HG03432 (cell line): ENCODE measurements around the gene PCYOX1L.
"Not testable (repeated sequence)": the region's sequence is repeated elsewhere in the genome, so short reads cannot be mapped to it uniquely, and the experiment has no call there.

Experiments used
- ATAC-seq: cut with Tn5 transposase; IDR thresholded peaks from one replicate; pipeline ENCODE4 v1.9.1; 2021; ENCODE audit warnings: mild to moderate bottlenecking, moderate library complexity; ENCODE audit not compliant: unreplicated experiment

Gene PCYOX1L

GRCh38 chr5:149382517-149383220, 24.8 kb downstream of the PCYOX1L start:
- no peak for ATAC-seq

- no peak for ATAC-seq
Measured at GRCh38 chr5:149383399-149383798, 25.6 kb downstream of the PCYOX1L start.

DNA sequence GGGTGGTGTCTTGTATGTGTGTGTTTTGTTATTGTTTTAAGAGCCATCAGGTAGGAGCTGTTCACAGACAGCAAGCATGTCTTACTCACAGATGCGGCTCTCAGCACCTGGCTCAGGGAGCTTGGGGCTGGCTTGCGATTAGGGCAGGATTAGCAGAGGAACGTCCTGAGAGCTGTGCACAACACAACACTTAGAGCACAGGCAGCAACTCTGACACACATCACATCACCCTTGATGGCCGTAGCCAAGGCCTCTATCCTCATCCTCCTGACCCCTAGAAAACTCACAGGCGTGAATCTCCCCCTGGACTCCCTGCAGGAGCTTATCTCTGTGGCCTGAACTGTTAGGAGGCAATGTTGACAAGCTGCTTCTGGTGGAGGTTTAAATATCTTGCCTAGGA, 28.3 kb downstream of the PCYOX1L start:
- no peak for ATAC-seq

GRCh38 chr5:149387081-149387631, 29.3 kb downstream of the PCYOX1L start:
- no peak for ATAC-seq

GRCh38 chr5:149387982-149388381, 30.1 kb downstream of the PCYOX1L start:
- ATAC-seq = no peak

DNA sequence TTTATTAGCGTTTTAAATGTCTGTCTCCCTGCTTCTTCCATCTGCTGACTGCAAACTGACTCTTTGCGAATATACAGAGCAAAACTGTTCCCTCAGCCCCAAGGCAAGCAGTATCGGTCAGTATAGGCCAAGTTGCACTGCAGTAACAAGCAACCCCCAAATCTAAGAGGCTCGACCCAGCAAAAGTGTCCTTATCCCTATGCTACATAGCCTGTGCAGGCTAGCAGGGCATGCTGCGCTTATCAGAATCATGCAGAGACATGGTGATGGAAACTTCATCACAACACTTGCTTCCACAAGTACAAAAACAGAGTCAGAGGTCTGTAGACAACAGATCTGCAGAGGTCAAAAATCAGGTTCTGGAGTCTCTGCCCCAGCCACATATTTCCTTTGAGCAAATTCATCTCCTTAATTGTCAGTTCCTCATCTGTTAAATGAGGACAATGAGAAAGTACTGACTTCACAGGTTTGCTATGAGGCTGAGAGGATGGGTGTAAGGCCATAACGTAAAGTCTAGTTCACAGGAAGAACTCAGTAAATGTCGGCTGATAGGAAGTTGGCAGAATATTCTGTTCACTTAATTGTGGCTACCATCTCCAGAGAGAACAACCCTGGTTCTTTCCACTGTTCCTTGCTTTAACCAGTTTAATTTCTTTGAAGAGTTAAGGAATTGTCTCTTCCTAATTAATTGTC, 30.8 kb downstream of the PCYOX1L start:
- no peak for ATAC-seq

DNA sequence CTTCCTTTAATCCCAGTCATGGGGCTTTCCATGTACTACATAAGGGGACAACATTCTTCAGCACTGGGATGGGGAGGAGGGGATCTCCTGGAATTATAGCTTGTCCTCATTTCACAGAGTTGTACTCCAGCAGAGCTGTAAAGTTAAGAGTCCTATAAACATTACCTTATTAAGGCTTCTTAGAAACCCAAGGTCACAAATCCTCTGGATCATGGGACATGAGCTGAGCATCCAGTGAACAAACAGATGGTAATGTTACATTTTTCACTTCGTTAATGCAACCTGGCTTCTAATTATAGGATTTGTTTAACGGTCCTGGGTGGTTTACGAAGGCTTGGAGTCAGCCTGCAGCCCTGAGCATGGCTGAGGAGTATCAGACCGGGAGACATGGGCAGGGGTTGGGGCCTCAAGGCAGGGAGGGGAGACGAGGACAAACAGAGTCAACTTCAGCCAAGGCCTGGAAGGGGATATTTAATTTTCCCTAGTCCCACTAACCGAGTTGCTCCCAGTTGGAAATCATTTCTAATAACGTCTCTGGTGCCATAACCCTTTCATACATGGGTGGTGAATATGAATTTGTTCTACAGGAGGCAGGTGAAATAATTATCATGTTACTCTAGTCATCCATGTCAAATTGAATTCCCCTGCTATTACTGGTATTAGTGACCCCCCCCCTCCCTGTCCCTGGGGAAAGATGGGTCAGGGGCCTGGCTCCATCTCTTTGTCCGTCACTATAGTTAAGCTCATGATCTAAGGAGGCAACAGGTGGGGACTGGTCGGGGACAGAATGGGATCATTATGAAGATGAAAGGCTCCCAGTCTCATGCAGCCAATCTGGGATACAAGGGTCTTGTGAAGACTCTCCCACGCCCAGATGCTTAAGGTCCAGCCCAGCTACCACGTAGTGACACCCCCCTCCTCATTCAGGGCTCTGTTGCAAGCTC, 32.0 kb downstream of the PCYOX1L start:
- no peak for ATAC-seq

GRCh38 chr5:149391076-149391475, 33.2 kb downstream of the PCYOX1L start:
- not testable (repeated sequence) for ATAC-seq

GRCh38 chr5:149391524-149391923, 33.7 kb downstream of the PCYOX1L start:
- ATAC-seq = no peak

DNA sequence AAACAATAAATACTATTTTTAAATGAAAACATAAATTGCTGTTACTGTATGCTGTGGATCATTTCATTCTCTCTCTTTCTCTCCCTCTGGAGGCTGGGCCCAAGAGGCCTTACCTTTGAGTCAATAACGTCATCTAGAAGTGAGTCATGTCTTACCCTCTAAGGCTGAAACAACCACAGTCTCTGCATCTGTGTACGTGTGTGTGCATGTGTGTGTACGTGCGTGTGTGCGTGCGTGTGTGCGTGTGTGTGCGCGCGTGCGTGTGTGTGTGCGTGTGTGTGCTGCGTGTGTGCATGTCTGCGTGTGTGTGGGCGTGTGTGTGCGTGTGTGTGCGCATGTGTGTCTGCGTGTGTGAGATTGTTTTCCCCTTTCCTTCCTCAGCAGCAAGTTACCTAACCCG, 34.9 kb downstream of the PCYOX1L start:
- no peak for ATAC-seq

GRCh38 chr5:149394996-149395395, 37.1 kb downstream of the PCYOX1L start:
- ATAC-seq = not testable (repeated sequence)

DNA sequence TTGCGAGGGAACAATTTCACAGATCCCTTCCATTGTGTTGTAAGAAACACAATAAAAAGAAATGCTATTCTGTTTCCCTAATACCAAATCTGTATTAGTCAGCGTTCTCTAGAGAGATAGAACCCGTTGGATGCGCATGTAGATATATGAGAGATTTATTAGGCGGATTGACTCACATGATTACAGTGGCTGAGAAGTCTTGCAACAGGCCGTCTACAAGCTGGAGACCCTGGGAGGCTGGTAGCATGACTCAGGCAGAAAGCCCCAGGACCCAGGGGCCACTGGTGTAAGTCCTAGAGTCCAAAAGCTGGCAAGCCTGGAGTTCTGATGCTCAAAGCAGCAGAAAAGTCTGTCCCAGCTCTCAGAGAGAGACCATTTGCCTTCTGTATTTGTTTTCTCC, 39.7 kb downstream of the PCYOX1L start:
- no peak for ATAC-seq

- not testable (repeated sequence) for ATAC-seq
Measured at GRCh38 chr5:149398747-149399266, 41.0 kb downstream of the PCYOX1L start.

- ATAC-seq = no peak
Measured at GRCh38 chr5:149399775-149400174, 41.9 kb downstream of the PCYOX1L start.

- ATAC-seq = no peak
Measured at GRCh38 chr5:149400304-149400703, 42.5 kb downstream of the PCYOX1L start.

DNA sequence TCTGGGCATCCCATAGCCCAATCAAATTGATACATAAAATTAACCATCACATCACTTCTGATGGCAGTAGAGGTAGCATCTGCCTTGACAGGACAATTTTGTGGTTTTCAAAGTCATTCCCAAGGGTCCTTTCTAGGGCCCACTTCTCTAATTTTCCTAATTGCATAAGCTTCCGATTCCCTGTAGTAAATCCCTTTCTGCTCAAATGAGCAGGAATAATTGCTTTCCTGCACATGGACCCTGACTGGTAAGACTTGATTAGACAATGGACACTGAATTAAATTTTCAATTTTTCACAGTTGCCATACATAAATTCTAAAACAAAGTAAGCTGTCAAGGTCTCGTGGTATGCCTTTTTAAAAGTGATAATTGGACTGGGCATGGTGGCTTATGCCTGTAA, 43.2 kb downstream of the PCYOX1L start:
- no peak for ATAC-seq

GRCh38 chr5:149402291-149402690, 44.4 kb downstream of the PCYOX1L start:
- ATAC-seq = no peak

- no peak for ATAC-seq
Measured at GRCh38 chr5:149403923-149404745, 46.3 kb downstream of the PCYOX1L start.

GRCh38 chr5:149404746-149405549, 47.1 kb downstream of the PCYOX1L start:
- no peak for ATAC-seq
